Tibial nerve (tissue), 4 donors: ENCODE measurements around the gene JAML. TPM values are rescaled to one million over a fixed set of nuclear protein-coding genes. Genes with fewer than 3 reads are reported as not detected.
"Not testable (repeated sequence)": the region's sequence is repeated elsewhere in the genome, so short reads cannot be mapped to it uniquely, and the experiment has no call there.

Experiments used
- DNase-seq, 2 donors: peaks; one replicate each; pipeline ENCODE4 v3.0.0-alpha.2; 2019; ENCODE audit warnings: low spot score in 2 of 2
- H3K27ac ChIP-seq, 4 donors: fragments of 200-600 bp; sonication (generic) in 3 of 4; one replicate each; pipeline ENCODE4 v1.5.1; 2017 to 2019; ENCODE audit warnings: mild to moderate bottlenecking in 1 of 4
- H3K27me3 ChIP-seq, 2 donors: fragments of 200-600 bp; sonication (generic) in 1 of 2; one replicate each; pipeline versions ENCODE4 v1.5.1 to v1.6.0; 2017 to 2019
- H3K36me3 ChIP-seq, 3 donors: fragments of 200-600 bp; sonication (generic); one replicate each; pipeline ENCODE4 v1.5.1; 2018 to 2019
- H3K4me1 ChIP-seq, 4 donors: fragments of 200-600 bp; sonication (generic) in 3 of 4; one replicate each; pipeline ENCODE4 v1.5.1; 2017 to 2019
- H3K4me3 ChIP-seq, 4 donors: fragments of 200-600 bp; sonication (generic) in 3 of 4; one replicate each; pipeline ENCODE4 v1.5.1; 2017 to 2019; ENCODE audit warnings: mild to moderate bottlenecking in 1 of 4, moderate library complexity in 1 of 4
- H3K9me3 ChIP-seq, 4 donors: fragments of 200-600 bp; sonication (generic) in 3 of 4; one replicate each; pipeline ENCODE4 v1.5.1; 2017 to 2019
- CTCF ChIP-seq, 5 experiments: fragments of 200-600 bp in 3 of 5; fragments of 450-650 bp in 2 of 5; sonication (generic) in 3 of 5; IDR thresholded peaks; one replicate each; pipeline ENCODE4 v1.5.1; 2016 to 2019; ENCODE audit warnings: antibody characterized with exemption in 5 of 5, mild to moderate bottlenecking in 3 of 5, moderate library complexity in 2 of 5
- EP300 ChIP-seq, 2 donors: sonication (generic); formaldehyde crosslinking; IDR thresholded peaks; one replicate each; pipeline ENCODE4 v1.6.1; 2017; ENCODE audit warnings: antibody characterized with exemption in 2 of 2, mild to moderate bottlenecking in 1 of 2
- POLR2A ChIP-seq, 2 donors: fragments of 450-650 bp; IDR thresholded peaks; one replicate each; pipeline ENCODE4 v1.6.1; 2017; ENCODE audit warnings: antibody characterized with exemption in 2 of 2, mild to moderate bottlenecking in 2 of 2, moderate library complexity in 2 of 2
- WGBS, 2 donors: methylation state at CpG; one replicate each; pipeline ENCODE4 v1.1.5; 2018; 5-methylcytosine and 5-hydroxymethylcytosine counted together
- total RNA-seq, 4 donors: library from RNA; depleted of rRNA; stranded (reverse); fragments of >200 nt; gene quantifications; one replicate each; pipeline ENCODE4 v1.1.0, GENCODE V29; 2016

The JAML gene
- total RNA-seq, 4 donors from 2014 or later: 0.60 to 4.5 (median 3.9) TPM

GRCh38 chr11:118200497-118200896 lies 24.3 kb downstream of the JAML start:
- no peaks in the 10 kb centered on the region for H3K9me3 ChIP-seq
- DNase-seq: no peak
- TF ChIP-seq EP300 (IDR thresholded peaks at IDR 0.05) (no peak), POLR2A (IDR thresholded peaks at IDR 0.05) (no peak), CTCF (IDR thresholded peaks at IDR 0.05) (no peak)
- H3K4me1 ChIP-seq: peaks cover 0 to 11% (median 0%) of the 10 kb centered on the region in 4 donors
- H3K27me3 ChIP-seq: no peaks in the 10 kb centered on the region
- H3K4me3 ChIP-seq: no peak overlapping the region
- WGBS, 2 donors: 81 to 87% methylated on average over 5 of the region's 5 CpGs
- no peak overlapping the region for H3K27ac ChIP-seq
- no peaks in the 10 kb centered on the region for H3K36me3 ChIP-seq

GRCh38 chr11:118199135-118199534 lies 25.7 kb downstream of the JAML start:
- DNase-seq: no peak
- no peak overlapping the region for H3K27ac ChIP-seq
- H3K4me3 ChIP-seq: no peak overlapping the region
- 81 to 82% methylated on average over 6 of the region's 6 CpGs for WGBS, 2 donors
- TF ChIP-seq POLR2A (IDR thresholded peaks at IDR 0.05) (no peak), EP300 (IDR thresholded peaks at IDR 0.05) (no peak), CTCF (IDR thresholded peaks at IDR 0.05) (no peak)
- peaks cover 0 to 21% (median 6%) of the 10 kb centered on the region in 4 donors for H3K4me1 ChIP-seq
- no peaks in the 10 kb centered on the region for H3K27me3 ChIP-seq
- no peaks in the 10 kb centered on the region for H3K36me3 ChIP-seq
- no peaks in the 10 kb centered on the region for H3K9me3 ChIP-seq

- DNase-seq: peak; percentile 49 to 75
- H3K36me3 ChIP-seq: no peaks in the 10 kb centered on the region
- no peaks in the 10 kb centered on the region for H3K27me3 ChIP-seq
- no peaks in the 10 kb centered on the region for H3K9me3 ChIP-seq
- H3K4me3 ChIP-seq: no peak overlapping the region
- peak overlapping the region in 1 of 4 donors; percentile 11 for H3K27ac ChIP-seq
- TF ChIP-seq EP300 (IDR thresholded peaks at IDR 0.05) (no peak), CTCF (IDR thresholded peaks at IDR 0.05) (peak; percentile 72 to 81 (median 77))
- peaks cover 0 to 21% (median 6%) of the 10 kb centered on the region in 4 donors for H3K4me1 ChIP-seq
- 1% methylated on average over 9 of the region's 9 CpGs for WGBS, 2 donors
Measured at GRCh38 chr11:118198370-118198769, 26.4 kb downstream of the JAML start.

- H3K36me3 ChIP-seq: no peaks in the 10 kb centered on the region
- no peak overlapping the region for H3K4me3 ChIP-seq
- H3K27me3 ChIP-seq: no peaks in the 10 kb centered on the region
- WGBS, 2 donors: 34 to 40% methylated on average over 10 of the region's 10 CpGs
- H3K4me1 ChIP-seq: peaks cover 0 to 21% (median 6%) of the 10 kb centered on the region in 4 donors
- H3K27ac ChIP-seq: peak overlapping the region in 1 of 4 donors; percentile 40
- peak in 1 of 2 donors; percentile 62 for TF ChIP-seq EP300 (IDR thresholded peaks at IDR 0.05)
- no peak for TF ChIP-seq POLR2A (IDR thresholded peaks at IDR 0.05)
- peak; percentile 48 to 86 for DNase-seq
- H3K9me3 ChIP-seq: peaks cover 0 to 5% (median 0%) of the 10 kb centered on the region in 4 donors
Measured at GRCh38 chr11:118194835-118195627, 29.8 kb downstream of the JAML start.

- H3K9me3 ChIP-seq: peaks cover 0 to 5% (median 0%) of the 10 kb centered on the region in 4 donors
- 60 to 64% methylated on average over 6 of the region's 6 CpGs for WGBS, 2 donors
Measured at GRCh38 chr11:118193910-118194566, 30.8 kb downstream of the JAML start.

GRCh38 chr11:118192817-118193216 lies 32.0 kb downstream of the JAML start:
- H3K9me3 ChIP-seq, H3K27ac ChIP-seq, H3K27me3 ChIP-seq, DNase-seq, H3K4me3 ChIP-seq, H3K36me3 ChIP-seq: not testable (repeated sequence)
- H3K4me1 ChIP-seq: peaks cover 0 to 12% (median 6%) of the 10 kb centered on the region in 4 donors
- WGBS, 2 donors: 92 to 93% methylated on average over 5 of the region's 5 CpGs

More at GRCh38 chr11:118193910-118194566, 30.8 kb downstream of the JAML start:
- no peak overlapping the region for H3K27ac ChIP-seq
- no peak overlapping the region for H3K4me3 ChIP-seq
- no peaks in the 10 kb centered on the region for H3K36me3 ChIP-seq
- peaks cover 0 to 21% (median 6%) of the 10 kb centered on the region in 4 donors for H3K4me1 ChIP-seq
- no peaks in the 10 kb centered on the region for H3K27me3 ChIP-seq
- DNase-seq: no peak
- TF ChIP-seq EP300 (IDR thresholded peaks at IDR 0.05) (no peak), POLR2A (IDR thresholded peaks at IDR 0.05) (no peak), CTCF (IDR thresholded peaks at IDR 0.05) (no peak)

GRCh38 chr11:118190942-118191506 lies 33.8 kb downstream of the JAML start:
- DNase-seq, H3K9me3 ChIP-seq, H3K4me3 ChIP-seq, H3K27ac ChIP-seq, H3K27me3 ChIP-seq, H3K36me3 ChIP-seq: not testable (repeated sequence)
- WGBS, 2 donors: 92 to 94% methylated on average over 2 of the region's 2 CpGs
- H3K4me1 ChIP-seq: peaks cover 0 to 12% (median 6%) of the 10 kb centered on the region in 4 donors
